ENCODE results near the gene TGM5.
A peak's percentile ranks its signal among the peaks of the same experiment; 100 is the strongest.
"Not testable (repeated sequence)": the region's sequence is repeated elsewhere in the genome, so short reads cannot be mapped to it uniquely, and the experiment has no call there.

The TGM5 gene

DNA sequence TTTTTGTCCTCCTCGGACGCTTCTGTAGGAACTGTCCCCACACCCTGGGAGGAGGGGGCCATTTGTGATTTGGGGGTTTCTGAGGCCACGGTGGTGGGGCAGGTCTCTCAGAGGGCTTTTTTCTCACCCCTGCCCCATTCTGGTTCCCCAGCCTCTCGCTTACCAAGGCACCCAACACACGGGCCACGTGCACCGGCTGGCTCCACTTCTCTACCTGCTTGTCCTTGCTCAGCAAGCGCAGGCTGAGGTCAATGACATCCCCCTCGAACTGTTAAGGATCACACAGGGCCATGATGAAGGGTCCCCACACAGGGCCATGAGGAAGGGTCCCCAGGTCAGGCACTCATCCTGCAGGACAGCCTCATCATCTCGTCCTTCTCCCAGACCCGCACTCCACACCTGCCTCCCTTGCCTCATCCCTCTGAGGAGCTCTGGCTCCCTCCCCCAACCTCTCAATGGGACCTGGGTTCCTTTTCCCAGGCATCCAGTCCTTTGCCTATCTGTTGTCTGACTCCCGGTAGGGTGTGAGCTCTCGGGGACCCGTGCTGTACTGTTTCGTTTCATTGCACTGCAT is 56.5 kb downstream of the TGM5 start:
- no peak for DNase-seq
- TF ChIP-seq POLR2A (IDR thresholded peaks at IDR 0.05; ENCODE audit: low read length) (no peak), GATA1 (IDR thresholded peaks at IDR 0.05; ENCODE audit: low read depth, low read length) (no peak)

DNA sequence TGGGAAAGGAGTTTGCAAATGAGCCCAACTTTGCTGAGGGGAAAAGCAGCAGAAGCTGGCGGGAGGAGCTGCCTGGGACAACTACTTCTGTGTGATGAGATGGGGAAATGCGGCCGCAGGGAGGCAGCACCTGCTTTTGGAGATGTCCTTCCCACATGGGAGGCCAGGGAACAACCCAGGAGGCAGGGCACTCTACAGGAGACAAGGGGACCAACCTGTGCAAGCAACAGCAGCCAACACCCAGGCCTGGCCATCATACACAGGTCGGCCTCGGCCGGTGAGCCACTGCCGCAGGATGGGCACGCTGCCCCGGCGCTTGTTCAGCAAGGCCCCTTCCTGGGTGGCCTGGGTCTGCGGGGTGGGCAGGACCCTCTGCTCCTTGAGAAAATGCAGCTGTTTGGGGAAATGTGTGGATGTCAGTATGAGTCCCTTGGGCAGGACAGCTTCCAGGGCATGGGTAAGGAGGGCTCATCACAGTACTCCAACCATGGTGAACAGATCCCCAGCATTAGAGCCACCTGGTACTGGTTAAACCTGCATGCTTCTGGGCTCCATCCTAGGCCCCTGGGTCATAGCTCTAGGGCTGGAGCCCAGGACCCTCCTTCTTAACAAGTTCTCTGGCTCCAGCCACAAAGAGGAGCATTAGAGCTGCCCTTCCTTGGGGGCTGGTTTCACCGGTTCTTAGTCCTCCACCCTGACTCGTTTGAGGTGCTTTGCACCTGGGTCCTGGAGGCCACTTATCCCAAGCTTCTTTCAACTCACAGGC is 57.5 kb downstream of the TGM5 start:
- TF ChIP-seq GATA1 (IDR thresholded peaks at IDR 0.05; ENCODE audit: low read depth, low read length) = no peak
- peak; percentile 2 for TF ChIP-seq POLR2A (IDR thresholded peaks at IDR 0.05; ENCODE audit: low read length)
- DNase-seq = peak; percentile 39 to 57

DNA sequence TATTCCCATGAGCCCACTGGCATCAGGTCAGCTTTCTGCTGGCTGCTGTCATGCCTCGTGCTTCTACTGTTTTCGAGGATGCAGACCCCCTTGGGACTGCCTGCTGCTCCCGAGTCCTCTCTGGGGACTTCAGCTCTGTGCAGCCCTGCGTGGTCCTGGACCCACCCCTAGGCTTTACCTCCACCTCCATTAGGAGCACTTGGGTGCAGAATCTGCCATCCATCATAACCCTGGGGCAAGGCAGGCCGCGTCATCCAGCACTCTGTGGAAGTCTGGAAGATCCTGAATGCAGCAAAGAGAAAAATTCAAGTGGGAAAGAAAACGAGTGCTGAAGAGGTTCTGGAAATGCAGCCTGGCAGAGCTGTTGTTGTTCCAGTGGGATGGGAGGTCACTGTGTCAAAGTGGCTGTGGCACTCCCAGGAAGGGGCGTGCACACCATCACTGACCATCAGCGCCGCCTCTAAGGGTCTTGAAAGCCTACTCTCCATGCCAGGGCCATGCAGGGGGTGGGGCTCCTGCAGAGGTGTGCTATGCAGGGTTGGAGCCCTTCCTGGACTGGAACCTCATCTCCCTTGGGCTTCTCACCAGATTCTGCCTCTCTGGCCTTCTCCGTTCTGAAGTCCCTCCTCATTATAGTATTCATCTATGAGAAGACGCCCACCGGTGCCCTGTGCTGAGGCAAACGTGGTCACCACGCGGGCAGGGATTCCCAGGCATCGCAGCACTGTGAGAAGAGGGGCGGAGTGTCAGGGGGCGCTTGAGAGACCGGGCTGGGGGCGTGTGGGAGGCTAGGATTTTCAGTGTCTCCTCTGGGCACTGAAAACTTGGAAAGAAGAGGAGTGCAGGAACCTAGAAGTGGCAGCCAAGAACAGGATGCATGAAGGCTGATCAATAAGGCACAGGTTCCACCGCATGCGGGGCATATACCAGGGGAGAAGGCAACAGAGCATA is 58.4 kb downstream of the TGM5 start:
- DNase-seq = no peak
- no peak for TF ChIP-seq POLR2A (IDR thresholded peaks at IDR 0.05; ENCODE audit: low read length)
- TF ChIP-seq GATA1 (IDR thresholded peaks at IDR 0.05; ENCODE audit: low read depth, low read length) = no peak

DNA sequence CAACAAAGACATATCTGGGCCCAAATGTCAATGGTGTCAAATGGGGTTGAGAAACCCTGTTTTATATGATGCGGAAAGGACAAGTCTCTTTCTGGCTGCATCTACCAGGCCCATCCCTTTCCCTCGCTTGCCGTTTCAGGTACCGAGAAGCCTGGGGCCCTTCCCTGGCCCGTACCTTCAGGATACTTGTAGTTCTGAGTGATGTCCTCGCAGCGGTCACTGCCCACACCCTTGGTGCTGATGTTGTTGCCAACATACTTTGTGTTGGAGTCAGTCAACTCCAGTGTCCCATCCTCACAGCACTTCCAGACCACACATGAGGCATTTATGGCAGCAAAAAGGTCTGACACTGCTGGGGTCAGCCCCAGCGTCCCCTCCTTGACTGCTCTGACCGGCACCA is 59.7 kb downstream of the TGM5 start:
- TF ChIP-seq POLR2A (IDR thresholded peaks at IDR 0.05; ENCODE audit: low read length) (no peak), GATA1 (IDR thresholded peaks at IDR 0.05; ENCODE audit: low read depth, low read length) (no peak)
- no peak for DNase-seq

DNA sequence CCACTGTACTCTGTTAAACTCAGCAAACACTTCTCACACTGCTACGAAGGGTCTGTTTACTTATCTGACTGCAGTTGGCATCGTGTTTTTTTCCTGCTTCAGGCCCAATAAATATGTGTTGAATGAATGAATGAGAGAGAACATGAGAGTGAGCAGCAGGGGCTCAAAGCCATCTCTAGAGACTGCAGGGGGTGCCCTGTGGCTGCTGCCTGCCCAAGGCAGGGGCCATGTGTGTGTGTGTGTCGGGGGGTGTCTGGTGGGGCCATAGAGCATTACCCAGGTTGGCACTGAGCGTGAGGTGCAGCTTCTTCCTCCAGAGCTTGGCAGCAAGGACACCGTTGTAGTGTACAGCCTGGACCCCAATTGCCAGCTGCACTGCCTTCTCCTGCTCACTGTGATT is 60.7 kb downstream of the TGM5 start:
- TF ChIP-seq POLR2A (IDR thresholded peaks at IDR 0.05; ENCODE audit: low read length) = no peak
- no peak for TF ChIP-seq GATA1 (IDR thresholded peaks at IDR 0.05; ENCODE audit: low read depth, low read length)
- DNase-seq = no peak

DNA sequence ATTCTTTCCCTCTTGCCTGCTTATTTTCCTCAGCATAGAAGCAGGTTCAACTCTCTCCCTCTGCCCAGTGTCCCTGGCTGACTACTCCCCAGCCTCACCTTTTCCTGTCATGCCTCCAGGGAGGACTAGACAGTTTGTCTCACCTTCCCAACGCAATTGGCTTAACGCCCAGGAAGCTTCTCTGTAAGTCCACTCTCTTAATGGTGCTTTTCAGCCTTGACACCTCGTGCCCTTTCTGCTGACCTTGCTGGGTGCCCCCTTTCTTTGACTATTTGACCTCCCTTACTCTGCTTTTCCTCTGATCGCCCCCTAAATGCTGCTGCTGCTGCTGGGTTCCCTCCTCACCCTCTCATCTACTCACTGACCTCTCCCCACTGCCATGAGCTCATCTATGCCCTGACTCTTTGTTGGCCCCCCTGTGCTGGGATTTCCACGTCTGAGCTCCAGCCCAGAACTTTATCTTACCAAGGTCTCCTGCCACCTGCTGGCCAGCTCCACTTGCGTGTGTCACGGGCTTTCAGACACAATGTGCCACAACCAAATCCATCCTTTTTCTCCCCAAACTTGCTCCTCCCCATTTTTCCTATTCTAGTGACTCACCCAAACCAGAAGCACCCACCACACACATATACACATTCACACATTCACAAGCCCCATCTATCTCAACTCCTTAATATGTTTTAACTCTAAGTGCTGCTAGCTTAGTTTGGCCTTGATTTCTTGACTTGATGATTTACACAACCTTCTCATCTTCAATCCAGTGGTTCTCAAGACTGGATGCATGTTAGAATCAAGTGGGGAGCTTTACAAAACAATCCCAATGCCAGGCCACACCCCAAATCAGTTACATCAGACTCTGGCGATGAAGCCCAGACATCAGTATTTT is 62.5 kb downstream of the TGM5 start:
- no peak for TF ChIP-seq GATA1 (IDR thresholded peaks at IDR 0.05; ENCODE audit: low read depth, low read length)
- peak; percentile 57 for TF ChIP-seq POLR2A (IDR thresholded peaks at IDR 0.05; ENCODE audit: low read length)
- peak; percentile 67 to 68 for DNase-seq

DNA sequence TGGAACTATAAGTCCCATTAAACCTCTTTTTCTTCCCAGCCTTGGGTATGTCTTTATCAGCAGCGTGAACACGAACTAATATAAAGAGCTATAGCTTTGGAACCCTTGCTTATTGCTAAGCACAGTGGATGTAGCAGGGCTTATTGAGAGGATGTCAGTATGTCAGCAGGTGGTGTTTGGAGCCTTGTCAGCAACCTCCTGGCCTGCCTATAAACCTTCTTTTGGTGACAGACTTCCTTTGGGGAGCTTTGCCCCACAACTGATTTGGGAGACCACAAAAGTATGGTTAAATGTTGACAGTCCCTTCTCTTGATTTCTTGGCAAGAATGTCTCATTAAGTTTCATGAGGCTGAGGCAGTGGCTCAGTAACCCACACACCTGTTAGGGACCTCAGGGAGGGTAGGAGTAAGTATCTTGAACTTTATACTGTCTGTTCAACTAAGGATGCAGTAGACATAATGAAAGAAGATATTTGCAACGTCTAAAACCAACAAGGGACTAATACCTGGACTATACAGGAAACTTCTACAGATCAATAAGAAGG is 66.7 kb downstream of the TGM5 start:
- TF ChIP-seq GATA1 (IDR thresholded peaks at IDR 0.05; ENCODE audit: low read depth, low read length) (no peak), POLR2A (IDR thresholded peaks at IDR 0.05; ENCODE audit: low read length) (no peak)
- no peak for DNase-seq

DNA sequence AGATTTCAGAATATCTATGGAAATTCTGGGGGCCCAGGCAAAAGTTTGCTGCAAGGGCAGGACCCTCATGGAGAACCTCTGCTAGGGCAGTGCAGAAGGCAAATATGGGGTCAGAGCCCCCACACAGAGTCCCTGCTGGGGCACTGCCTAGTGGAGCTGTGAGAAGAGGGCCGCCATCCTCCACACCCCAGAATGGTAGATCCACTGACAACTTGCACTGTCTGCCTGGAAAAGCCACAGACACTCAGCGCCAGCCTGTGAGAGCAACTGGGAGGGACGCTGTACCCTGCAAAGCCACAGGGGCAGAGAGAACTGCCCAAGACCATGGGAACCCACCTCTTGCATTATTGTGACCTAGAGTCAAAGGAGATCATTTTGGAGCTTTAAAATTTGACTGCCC is 67.7 kb downstream of the TGM5 start:
- DNase-seq = no peak
- TF ChIP-seq GATA1 (IDR thresholded peaks at IDR 0.05; ENCODE audit: low read depth, low read length) (no peak), POLR2A (IDR thresholded peaks at IDR 0.05; ENCODE audit: low read length) (no peak)

DNA sequence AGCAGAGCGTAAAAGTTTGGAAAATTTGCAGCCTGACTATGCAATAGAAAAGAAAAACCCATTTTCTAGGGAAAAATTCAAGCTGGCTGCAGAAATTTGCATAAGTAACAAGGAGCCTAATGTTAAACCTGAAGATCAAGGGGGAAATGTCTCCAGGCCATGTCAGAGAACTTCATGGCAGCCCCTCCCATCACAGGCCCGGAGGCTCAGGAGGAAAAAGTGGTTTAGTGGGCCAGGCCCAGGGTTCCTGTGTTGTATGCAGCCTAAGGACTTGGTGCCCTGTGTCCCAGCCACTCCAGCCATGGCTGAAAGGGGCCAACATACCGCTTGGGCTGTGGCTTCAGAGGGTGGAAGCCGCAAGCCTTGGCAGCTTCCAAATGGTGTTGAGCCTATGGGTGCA is 68.2 kb downstream of the TGM5 start:
- not testable (repeated sequence) for DNase-seq

DNA sequence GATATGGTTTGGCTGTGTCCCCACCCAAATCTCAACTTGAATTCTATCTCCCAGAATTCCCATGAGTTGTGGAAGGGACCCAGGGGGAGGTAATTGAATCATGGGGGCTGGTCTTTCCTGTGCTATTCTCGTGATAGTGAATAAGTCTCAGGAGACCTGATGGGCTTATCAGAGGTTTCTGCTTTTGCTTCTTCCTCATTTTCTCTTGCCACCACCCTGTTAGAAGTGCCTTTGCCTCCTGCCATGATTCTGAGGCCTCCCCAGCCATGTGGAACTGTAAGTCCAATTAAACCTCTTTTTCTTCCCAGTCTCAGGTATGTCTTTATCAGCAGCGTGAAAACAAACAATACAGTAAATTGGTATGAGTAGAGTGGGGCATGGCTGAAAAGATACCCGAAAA is 69.0 kb downstream of the TGM5 start:
- not testable (repeated sequence) for DNase-seq

DNA sequence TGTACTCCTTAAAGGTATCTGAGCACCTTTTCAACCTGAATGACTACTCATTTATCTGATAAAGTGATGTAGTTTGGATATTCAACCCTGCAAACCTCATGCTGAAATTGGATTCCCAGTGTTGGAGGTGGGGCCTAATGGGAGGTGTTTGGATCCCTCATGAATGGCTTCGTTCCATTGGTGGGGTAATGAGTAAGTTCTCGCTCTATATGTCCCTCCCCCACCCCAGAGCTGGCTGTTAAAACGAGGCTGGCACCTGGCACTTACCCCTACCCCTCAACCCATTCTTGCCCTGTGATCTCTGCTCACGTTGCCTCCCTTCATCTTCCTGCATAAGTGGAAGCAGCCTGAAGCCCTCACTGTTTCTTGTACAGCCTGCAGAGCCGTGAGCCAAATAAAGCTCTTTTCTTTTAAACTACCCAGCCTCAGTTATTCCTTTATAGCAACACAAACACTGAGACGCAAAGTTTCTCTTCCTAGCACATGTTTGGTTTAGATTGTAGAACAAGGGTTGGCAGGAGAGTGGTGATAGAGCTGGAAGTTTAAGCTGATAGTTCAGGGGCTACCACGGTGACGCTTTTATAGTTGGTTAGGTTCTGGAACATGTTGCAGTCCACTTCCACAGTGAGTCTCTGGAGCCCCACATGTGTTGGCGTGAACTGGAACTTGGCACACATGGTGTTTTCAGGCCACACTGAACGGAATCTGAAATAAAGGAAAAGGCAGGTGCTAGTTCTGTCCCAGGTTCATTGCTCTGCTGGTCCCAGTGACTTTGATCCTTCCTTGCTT is 69.8 kb downstream of the TGM5 start:
- TF ChIP-seq POLR2A (IDR thresholded peaks at IDR 0.05; ENCODE audit: low read length) (peak; percentile 16), GATA1 (IDR thresholded peaks at IDR 0.05; ENCODE audit: low read depth, low read length) (no peak)
- no peak for DNase-seq

DNA sequence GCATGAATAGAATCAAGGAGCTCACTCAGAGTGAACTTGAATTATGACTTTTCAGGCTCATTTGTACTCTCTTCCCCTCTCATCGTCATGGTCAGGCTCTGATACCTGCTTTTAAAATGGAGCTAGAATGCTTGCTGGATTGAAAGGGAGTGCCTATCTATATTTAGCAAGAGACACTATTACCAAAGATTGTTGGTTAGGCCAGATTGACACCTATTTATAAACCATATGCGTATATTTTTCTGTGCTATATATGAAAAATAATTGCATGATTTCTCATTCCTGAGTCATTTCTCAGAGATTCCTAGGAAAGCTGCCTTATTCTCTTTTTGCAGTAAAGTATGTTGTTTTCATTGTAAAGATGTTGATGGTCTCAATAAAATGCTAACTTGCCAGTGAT is 71.9 kb downstream of the TGM5 start:
- no peak for DNase-seq
- no peak for TF ChIP-seq POLR2A (IDR thresholded peaks at IDR 0.05; ENCODE audit: low read length)
- no peak for TF ChIP-seq GATA1 (IDR thresholded peaks at IDR 0.05; ENCODE audit: low read depth, low read length)

DNA sequence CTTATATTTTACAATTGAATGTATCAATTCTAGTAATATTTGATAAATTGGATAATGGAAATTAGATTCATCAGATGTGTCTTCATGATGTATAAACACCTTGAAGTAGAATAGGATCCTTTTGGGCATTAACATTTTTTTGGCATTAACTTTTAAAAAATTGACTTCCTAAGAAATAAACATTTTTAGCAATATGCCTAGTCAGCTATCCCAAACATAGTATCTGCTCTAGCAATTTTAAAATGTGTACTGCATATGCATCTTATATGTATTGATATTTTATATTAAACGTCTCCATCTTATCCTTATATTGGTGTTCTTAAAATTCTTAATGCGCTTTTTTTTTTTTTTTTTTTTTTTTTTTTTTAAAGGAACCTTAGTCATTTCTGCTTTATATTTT is 73.0 kb downstream of the TGM5 start:
- no peak for TF ChIP-seq POLR2A (IDR thresholded peaks at IDR 0.05; ENCODE audit: low read length)
- TF ChIP-seq GATA1 (IDR thresholded peaks at IDR 0.05; ENCODE audit: low read depth, low read length) = no peak
- no peak for DNase-seq
